Endothelial cell of umbilical vein (primary cell): ENCODE data around the gene HINFP. TPM values are rescaled to one million over a fixed set of nuclear protein-coding genes. Genes with fewer than 3 reads are reported as not detected.
A peak's percentile ranks its signal among the peaks of the same experiment; 100 is the strongest.

Source experiments
- BruUV-seq: library from RNA; stranded (reverse); fragments of 400-500 nt; replicated peaks from 2 replicates; lab custom pipeline; 2021; lab: Mats Ljungman, UMichigan
- CTCF ChIA-PET: fragments of 300-600, 350-600 bp; sonication (Branson Sonifier 250); formaldehyde crosslinking; loops from one replicate; lab custom pipeline; 2021; ENCODE audit warnings: antibody characterized with exemption, inconsistent platforms; lab: Charles Lee
- POLR2A ChIA-PET: fragments of 300-600, 350-600 bp; sonication (Branson Sonifier 250); formaldehyde crosslinking; loops from one replicate; lab custom pipeline; 2021; ENCODE audit warnings: antibody characterized with exemption, inconsistent platforms; lab: Charles Lee
- DNase-seq: peaks from one replicate; pipeline ENCODE4 v3.0.0-alpha.2; 2011; ENCODE audit warnings: low read depth, low spot score
- FAIRE-seq: peaks from 2 replicates; lab custom pipeline; 2011; peaks lifted over from hg19 to GRCh38; lab: Jason Lieb, UNC
- H2AFZ ChIP-seq: 2 replicates; pipeline ENCODE4 v1.6.0; 2012; ENCODE audit warnings: low read depth, low read length, control low read depth, inconsistent platforms
- H3K27ac ChIP-seq: 2 replicates; pipeline ENCODE4 v1.5.1; 2011; ENCODE audit warnings: low read depth, mild to moderate bottlenecking, control low read depth, low read length, moderate library complexity; ENCODE audit not compliant: insufficient read depth
- H3K27me3 ChIP-seq, 2 experiments: 2 replicates each; pipeline versions ENCODE4 v1.6.0 to v1.6.1; 2011; ENCODE audit warnings: low read length in 2 of 2, mixed read lengths in 1 of 2; ENCODE audit not compliant: control insufficient read depth in 2 of 2, insufficient read depth in 2 of 2
- H3K36me3 ChIP-seq, 2 experiments: 2 replicates in 1 of 2; 3 replicates in 1 of 2; pipeline ENCODE4 v1.5.1; 2011; ENCODE audit warnings: low read length in 2 of 2, mild to moderate bottlenecking in 1 of 2, moderate library complexity in 1 of 2; ENCODE audit not compliant: control insufficient read depth in 2 of 2, insufficient read depth in 2 of 2; ENCODE audit errors: extremely low read depth in 1 of 2
- H3K4me1 ChIP-seq: 3 replicates; pipeline ENCODE4 v1.5.1; 2011; ENCODE audit warnings: mild to moderate bottlenecking, low read length; ENCODE audit not compliant: control insufficient read depth, insufficient read depth; ENCODE audit errors: extremely low read depth
- H3K4me2 ChIP-seq: 2 replicates; pipeline ENCODE4 v1.6.1; 2011; ENCODE audit warnings: low read length, control low read depth, mixed read lengths; ENCODE audit not compliant: insufficient read depth
- H3K4me3 ChIP-seq, 3 experiments: fragments of 200-600 bp in 1 of 3; sonication (generic), shearing (Covaris generic) in 1 of 3; replicated peaks in 1 of 3; 2 replicates each; pipeline ENCODE4 v1.5.1; 2011 to 2016; ENCODE audit warnings: control low read depth in 3 of 3, low read length in 3 of 3, mild to moderate bottlenecking in 2 of 3, inconsistent platforms in 1 of 3, low read depth in 1 of 3, moderate library complexity in 1 of 3; ENCODE audit not compliant: insufficient read depth in 1 of 3
- H3K79me2 ChIP-seq: 2 replicates; pipeline ENCODE4 v1.6.0; 2012; ENCODE audit warnings: low read length, inconsistent platforms; ENCODE audit not compliant: control insufficient read depth, insufficient read depth
- H3K9ac ChIP-seq: replicated peaks from 2 replicates; pipeline ENCODE3; 2011; ENCODE audit warnings: low read length, control low read depth; ENCODE audit not compliant: insufficient read depth; ENCODE audit errors: extremely low read depth
- H3K9me1 ChIP-seq: replicated peaks from 3 replicates; pipeline ENCODE4 v1.6.0; 2011; ENCODE audit warnings: mild to moderate bottlenecking, low read length; ENCODE audit not compliant: control insufficient read depth, insufficient read depth; ENCODE audit errors: extremely low read depth
- H3K9me3 ChIP-seq: replicated peaks from 2 replicates; pipeline ENCODE4 v1.5.1; 2012; ENCODE audit warnings: low read length, inconsistent platforms; ENCODE audit not compliant: control insufficient read depth, insufficient read depth
- H4K20me1 ChIP-seq: replicated peaks from 2 replicates; pipeline ENCODE3; 2011; ENCODE audit warnings: mild to moderate bottlenecking, low read length; ENCODE audit not compliant: control insufficient read depth, insufficient read depth; ENCODE audit errors: extremely low read depth
- EZH2 ChIP-seq: IDR thresholded peaks from 2 replicates; pipeline ENCODE4 v1.6.1; 2012; ENCODE audit warnings: borderline replicate concordance, low read depth, mild to moderate bottlenecking, moderate library complexity, low read length, inconsistent platforms; ENCODE audit not compliant: severe bottlenecking
- FOS ChIP-seq: IDR thresholded peaks from 2 replicates; pipeline ENCODE4 v1.6.1; 2011; ENCODE audit warnings: mild to moderate bottlenecking, low read length, moderate library complexity, borderline replicate concordance; ENCODE audit not compliant: insufficient read depth
- GATA2 ChIP-seq: IDR thresholded peaks from 2 replicates; pipeline ENCODE4 v1.7.0; 2011; ENCODE audit warnings: low read depth, mild to moderate bottlenecking, moderate library complexity, mixed read lengths, low read length; ENCODE audit not compliant: insufficient read length, insufficient read depth
- JUN ChIP-seq: IDR thresholded peaks from 2 replicates; pipeline ENCODE4 v1.6.1; 2011; ENCODE audit warnings: borderline replicate concordance, low read depth; ENCODE audit not compliant: insufficient read length, insufficient read depth
- MYC ChIP-seq: IDR thresholded peaks from one replicate; pipeline ENCODE4 v1.6.1; 2011; ENCODE audit warnings: mild to moderate bottlenecking, low read depth, low read length
- POLR2A ChIP-seq: IDR thresholded peaks from 2 replicates; pipeline ENCODE4 v1.6.1; 2012; ENCODE audit warnings: low read depth, mild to moderate bottlenecking, control low read depth, low read length
- POLR2AphosphoS5 ChIP-seq: IDR thresholded peaks from 2 replicates; pipeline ENCODE4 v1.6.1; 2012; ENCODE audit warnings: low read depth, mild to moderate bottlenecking, control low read depth, low read length, moderate library complexity; ENCODE audit not compliant: insufficient read depth
- dilution Hi-C: fragments of 300-500 bp; cut with MboI; formaldehyde crosslinking; loops from one replicate; pipeline ENCODE4 v1.15.0; 2019; ENCODE audit warnings: low sequenced_read_pairs; ENCODE audit not compliant: extremely low pct_ligation_motif_present
- intact Hi-C: fragments of 100-400 bp; cut with micrococcal nuclease; formaldehyde crosslinking; loops from one replicate; pipeline ENCODE4 v1.10.0; 2022
- polyA plus RNA-seq, 4 experiments: library from polyadenylated mRNA; depleted of rRNA in 3 of 4; stranded (reverse) in 3 of 4; unstranded in 1 of 4; fragments of >200 nt; gene quantifications; 2 replicates each; pipeline versions ENCODE4 v1.2.1 to v1.2.3, GENCODE V29; 2011 to 2012; ENCODE audit warnings: missing spikeins in 1 of 4
- total RNA-seq: library from RNA; stranded (reverse); gene quantifications from 2 replicates; pipeline ENCODE4 v1.2.3, GENCODE V29; 2021
- TF ChIP-seq, protein P1 (sequence below): IDR thresholded peaks from 2 replicates; pipeline ENCODE4 v1.6.1; 2011; ENCODE audit not compliant: insufficient read depth, insufficient read length
- TF ChIP-seq, protein P2 (sequence below), 2 donors: IDR thresholded peaks; 1 replicate in 1 of 2; 2 replicates in 1 of 2; pipeline ENCODE4 v1.5.1; 2011; ENCODE audit warnings: low read length in 2 of 2, mild to moderate bottlenecking in 2 of 2, moderate library complexity in 2 of 2, control low read depth in 1 of 2, inconsistent platforms in 1 of 2, low read depth in 1 of 2; ENCODE audit not compliant: insufficient read depth in 1 of 2; ENCODE audit errors: extremely low read depth in 1 of 2

The HINFP gene
- total and polyA plus RNA-seq, 2 donors (not counting 3 experiments of a cell fraction or from before 2014, with no cell fraction given) = 30.8 to 33.4 TPM

DNA sequence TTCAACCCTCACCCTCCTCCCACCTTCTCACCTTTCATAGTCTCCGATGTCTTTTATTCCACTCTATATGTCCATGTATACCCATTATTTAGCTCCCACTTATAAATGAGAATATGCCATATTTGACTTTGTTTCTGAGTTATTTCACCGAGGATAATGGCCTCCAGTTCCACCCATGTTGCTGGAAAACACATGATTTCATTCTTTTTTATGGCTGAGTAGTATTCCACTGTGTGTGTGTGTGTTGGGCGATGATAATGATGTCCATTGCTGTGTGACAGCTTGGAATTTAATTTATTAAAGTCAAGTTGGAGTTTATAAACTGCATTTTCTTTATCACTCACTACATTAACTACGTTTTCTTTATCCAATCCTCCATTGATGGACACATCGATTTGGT lies 3.2 kb upstream of the HINFP start:
- dilution Hi-C loops = no loop called here

More for the DNA sequence above, 3.2 kb upstream of the HINFP start:
- ChIA-PET POLR2A (no interaction called here), CTCF (interaction anchor here (0.8 to 2.2 kb wide), 4 partner anchors 11 to 16 kb away, joined by 3 to 9 read pairs (median 4); partner anchors contain the start of genes C2CD2L and DPAGT1)
- no peak overlapping the region for H3K4me2 ChIP-seq
- intact Hi-C loops = no loop called here
- no peak overlapping the region for H3K4me3 ChIP-seq
- no peaks in the 10 kb centered on the region for H3K27me3 ChIP-seq
- no peaks in the 10 kb centered on the region for H3K9me1 ChIP-seq
- FAIRE-seq (peak; percentile 28), DNase-seq (no peak)
- H4K20me1 ChIP-seq = no peaks in the 10 kb centered on the region
- no peaks in the 10 kb centered on the region for H3K9me3 ChIP-seq
- BruUV-seq = no TSS peak
- peaks cover 13% of the 10 kb centered on the region for H3K79me2 ChIP-seq
- H3K27ac ChIP-seq = no peak overlapping the region
- no peak overlapping the region for H3K9ac ChIP-seq
- peaks cover 16% of the 10 kb centered on the region for H3K4me1 ChIP-seq
- no peak overlapping the region for H2AFZ ChIP-seq
- no peak for TF ChIP-seq POLR2A
- no peak for TF ChIP-seq JUN
- TF ChIP-seq, protein P1, sequence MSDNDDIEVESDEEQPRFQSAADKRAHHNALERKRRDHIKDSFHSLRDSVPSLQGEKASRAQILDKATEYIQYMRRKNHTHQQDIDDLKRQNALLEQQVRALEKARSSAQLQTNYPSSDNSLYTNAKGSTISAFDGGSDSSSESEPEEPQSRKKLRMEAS = no peak
- TF ChIP-seq GATA2 = no peak
- no peak for TF ChIP-seq POLR2AphosphoS5
- no peak for TF ChIP-seq MYC
- no peak for TF ChIP-seq FOS
- TF ChIP-seq, protein P2, sequence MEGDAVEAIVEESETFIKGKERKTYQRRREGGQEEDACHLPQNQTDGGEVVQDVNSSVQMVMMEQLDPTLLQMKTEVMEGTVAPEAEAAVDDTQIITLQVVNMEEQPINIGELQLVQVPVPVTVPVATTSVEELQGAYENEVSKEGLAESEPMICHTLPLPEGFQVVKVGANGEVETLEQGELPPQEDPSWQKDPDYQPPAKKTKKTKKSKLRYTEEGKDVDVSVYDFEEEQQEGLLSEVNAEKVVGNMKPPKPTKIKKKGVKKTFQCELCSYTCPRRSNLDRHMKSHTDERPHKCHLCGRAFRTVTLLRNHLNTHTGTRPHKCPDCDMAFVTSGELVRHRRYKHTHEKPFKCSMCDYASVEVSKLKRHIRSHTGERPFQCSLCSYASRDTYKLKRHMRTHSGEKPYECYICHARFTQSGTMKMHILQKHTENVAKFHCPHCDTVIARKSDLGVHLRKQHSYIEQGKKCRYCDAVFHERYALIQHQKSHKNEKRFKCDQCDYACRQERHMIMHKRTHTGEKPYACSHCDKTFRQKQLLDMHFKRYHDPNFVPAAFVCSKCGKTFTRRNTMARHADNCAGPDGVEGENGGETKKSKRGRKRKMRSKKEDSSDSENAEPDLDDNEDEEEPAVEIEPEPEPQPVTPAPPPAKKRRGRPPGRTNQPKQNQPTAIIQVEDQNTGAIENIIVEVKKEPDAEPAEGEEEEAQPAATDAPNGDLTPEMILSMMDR (IDR thresholded peaks at IDR 0.05; ENCODE audit: extremely low read depth in 1 of 2, insufficient read depth in 1 of 2, low read depth in 1 of 2, low read length in 2 of 2) = no peak
- no peak for TF ChIP-seq EZH2
- peaks cover 5 to 11% of the 10 kb centered on the region in 2 experiments for H3K36me3 ChIP-seq
